K562 (cell line): ENCODE results near the gene RELA. TPM values are rescaled to one million over a fixed set of nuclear protein-coding genes. Genes with fewer than 3 reads are reported as not detected.

Experiments used
- ADNP ChIP-seq: fragments of 200-800 bp; sonication (Bioruptor generic); IDR thresholded peaks from 2 replicates; pipeline ENCODE4 v1.6.1; 2016; ENCODE audit warnings: missing genetic modification characterization, missing compliant biosample characterization
- CTBP1 ChIP-seq: fragments of 450-650 bp; IDR thresholded peaks from 2 replicates; pipeline ENCODE4 v1.6.1; 2016; ENCODE audit warnings: borderline replicate concordance
- EP400 ChIP-seq: fragments of 450-650 bp; IDR thresholded peaks from 2 replicates; pipeline ENCODE4 v1.6.1; 2017; ENCODE audit warnings: antibody characterized with exemption, mild to moderate bottlenecking, moderate library complexity
- HNRNPLL ChIP-seq: fragments of 200-400 bp; formaldehyde crosslinking; IDR thresholded peaks from 2 replicates; pipeline ENCODE4 v1.6.1; 2017; ENCODE audit warnings: low read length, low read depth, mild to moderate bottlenecking; ENCODE audit not compliant: poor library complexity, severe bottlenecking
- IFI16 ChIP-seq: fragments of 250-450 bp; sonication (Bioruptor Pico); IDR thresholded peaks from 2 replicates; pipeline ENCODE4 v2.1.2; 2022; ENCODE audit warnings: mild to moderate bottlenecking, inconsistent platforms
- NCOA1 ChIP-seq: fragments of 450-650 bp; IDR thresholded peaks from 2 replicates; pipeline ENCODE4 v1.6.1; 2016; ENCODE audit warnings: low read depth
- NELFE ChIP-seq: IDR thresholded peaks from 2 replicates; pipeline ENCODE4 v1.6.1; 2011; ENCODE audit warnings: mild to moderate bottlenecking; ENCODE audit not compliant: insufficient read depth, insufficient read length
- SP1 ChIP-seq: sonication (generic); formaldehyde crosslinking; IDR thresholded peaks from 2 replicates; pipeline ENCODE4 v1.8.1; 2022; ENCODE audit warnings: mild to moderate bottlenecking, missing genetic modification reagents
- ZSCAN29 ChIP-seq: fragments of 450-650 bp; IDR thresholded peaks from 2 replicates; pipeline ENCODE4 v1.6.1; 2017
- polyA plus RNA-seq, 8 experiments: library from polyadenylated mRNA; depleted of rRNA in 4 of 8; stranded (reverse) in 5 of 8; unstranded in 3 of 8; fragments of >200 nt; fragmentation: Nextera tagmentation in 2 of 8; fragmentation: Illumina TruSeq in 1 of 8; extraction: Ambion mirVana in 2 of 8; extraction: Trizol in 1 of 8; gene quantifications; 2 replicates each; pipeline versions ENCODE4 v1.2.1 to v1.2.3, GENCODE V29; 2011 to 2014; ENCODE audit warnings: inconsistent platforms in 1 of 8, missing spikeins in 1 of 8
- total RNA-seq, 7 experiments: library from RNA; depleted of rRNA in 6 of 7; stranded (reverse); fragments of >200 nt in 6 of 7; fragmentation: Illumina TruSeq in 2 of 7; extraction: Trizol in 2 of 7; gene quantifications; 2 replicates each; pipeline versions ENCODE4 v1.2.1 to v1.2.3, GENCODE V29; 2011 to 2021; ENCODE audit warnings: low replicate concordance in 1 of 7
- TF ChIP-seq, protein P1 (sequence below): fragments of 250-450 bp; sonication (Bioruptor Pico); IDR thresholded peaks from 2 replicates; pipeline ENCODE4 v1.4.0; 2020; ENCODE audit warnings: mild to moderate bottlenecking, moderate library complexity
- TF ChIP-seq, protein P2 (sequence below): fragments of 450-650 bp; IDR thresholded peaks from 2 replicates; pipeline ENCODE4 v1.6.1; 2017; ENCODE audit warnings: antibody characterized with exemption
- TF ChIP-seq, protein P3 (sequence below): fragments of 450-650 bp; IDR thresholded peaks from 2 replicates; pipeline ENCODE4 v1.7.0; 2016; ENCODE audit warnings: borderline replicate concordance
- TF ChIP-seq, protein P4 (sequence below): fragments of 200-800 bp; sonication (Bioruptor generic); IDR thresholded peaks from 2 replicates; pipeline ENCODE4 v1.6.1; 2016; ENCODE audit warnings: missing genetic modification characterization, missing compliant biosample characterization
- TF ChIP-seq, protein P5 (sequence below): fragments of 450-650 bp; formaldehyde crosslinking; IDR thresholded peaks from 2 replicates; pipeline ENCODE4 v1.4.0; 2020; ENCODE audit warnings: mild to moderate bottlenecking, moderate library complexity

Gene RELA
- total and polyA plus RNA-seq, 9 of the 15 experiments (the other 6 are each of a cell fraction or from before 2014, with no cell fraction given): 6.0 to 67.4 (median 20.6) TPM

DNA sequence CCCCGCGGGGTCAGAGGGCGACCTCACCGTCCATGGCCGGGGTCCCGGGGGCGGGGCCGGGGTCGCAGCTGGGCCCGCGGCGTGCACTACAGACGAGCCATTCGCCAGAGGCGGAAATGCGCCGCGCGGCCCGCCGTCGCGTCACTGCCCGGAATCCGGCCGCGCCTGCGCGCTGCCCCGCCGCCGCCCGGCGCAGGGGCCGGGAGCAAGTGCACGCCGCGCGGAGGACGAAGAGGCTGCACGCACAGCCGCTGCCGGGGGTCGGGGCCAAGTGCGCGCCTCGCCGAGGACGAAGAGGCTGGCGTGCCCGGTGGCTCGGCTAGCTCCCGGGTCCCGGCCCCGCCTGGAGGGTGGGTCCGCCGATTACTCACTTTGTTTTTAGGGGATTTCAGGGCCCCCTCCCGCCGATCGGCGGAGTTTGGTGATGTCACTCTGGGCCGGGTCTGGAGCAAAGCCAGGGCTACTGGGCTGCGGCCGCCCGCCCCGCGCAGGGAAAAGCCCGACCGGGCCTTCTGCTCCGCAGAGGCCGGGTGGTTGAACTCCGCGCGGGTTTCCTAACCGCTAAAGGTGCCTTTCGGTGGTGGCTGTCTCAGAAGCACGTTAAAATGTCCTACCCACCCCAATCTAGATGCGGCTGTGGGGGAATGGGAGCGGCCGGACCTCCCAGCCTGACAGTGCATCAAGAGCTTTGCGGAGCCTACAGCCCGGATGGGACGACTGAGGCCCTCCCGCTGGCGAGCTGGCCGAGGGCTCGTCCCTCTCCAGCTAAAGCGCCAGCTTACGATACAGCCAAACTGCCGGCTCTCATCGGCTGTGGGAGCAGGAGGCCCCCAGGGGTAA, at the start of gene RELA (continued):
- TF ChIP-seq, protein P1, sequence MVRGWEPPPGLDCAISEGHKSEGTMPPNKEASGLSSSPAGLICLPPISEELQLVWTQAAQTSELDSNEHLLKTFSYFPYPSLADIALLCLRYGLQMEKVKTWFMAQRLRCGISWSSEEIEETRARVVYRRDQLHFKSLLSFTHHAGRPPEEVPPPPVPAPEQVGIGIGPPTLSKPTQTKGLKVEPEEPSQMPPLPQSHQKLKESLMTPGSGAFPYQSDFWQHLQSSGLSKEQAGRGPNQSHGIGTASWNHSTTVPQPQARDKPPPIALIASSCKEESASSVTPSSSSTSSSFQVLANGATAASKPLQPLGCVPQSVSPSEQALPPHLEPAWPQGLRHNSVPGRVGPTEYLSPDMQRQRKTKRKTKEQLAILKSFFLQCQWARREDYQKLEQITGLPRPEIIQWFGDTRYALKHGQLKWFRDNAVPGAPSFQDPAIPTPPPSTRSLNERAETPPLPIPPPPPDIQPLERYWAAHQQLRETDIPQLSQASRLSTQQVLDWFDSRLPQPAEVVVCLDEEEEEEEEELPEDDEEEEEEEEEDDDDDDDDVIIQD (CRISPR knock-in tag): no peak
- TF ChIP-seq, protein P2, sequence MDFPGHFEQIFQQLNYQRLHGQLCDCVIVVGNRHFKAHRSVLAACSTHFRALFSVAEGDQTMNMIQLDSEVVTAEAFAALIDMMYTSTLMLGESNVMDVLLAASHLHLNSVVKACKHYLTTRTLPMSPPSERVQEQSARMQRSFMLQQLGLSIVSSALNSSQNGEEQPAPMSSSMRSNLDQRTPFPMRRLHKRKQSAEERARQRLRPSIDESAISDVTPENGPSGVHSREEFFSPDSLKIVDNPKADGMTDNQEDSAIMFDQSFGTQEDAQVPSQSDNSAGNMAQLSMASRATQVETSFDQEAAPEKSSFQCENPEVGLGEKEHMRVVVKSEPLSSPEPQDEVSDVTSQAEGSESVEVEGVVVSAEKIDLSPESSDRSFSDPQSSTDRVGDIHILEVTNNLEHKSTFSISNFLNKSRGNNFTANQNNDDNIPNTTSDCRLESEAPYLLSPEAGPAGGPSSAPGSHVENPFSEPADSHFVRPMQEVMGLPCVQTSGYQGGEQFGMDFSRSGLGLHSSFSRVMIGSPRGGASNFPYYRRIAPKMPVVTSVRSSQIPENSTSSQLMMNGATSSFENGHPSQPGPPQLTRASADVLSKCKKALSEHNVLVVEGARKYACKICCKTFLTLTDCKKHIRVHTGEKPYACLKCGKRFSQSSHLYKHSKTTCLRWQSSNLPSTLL: no peak
- TF ChIP-seq NELFE (no peak), HNRNPLL (peak; percentile 67), ZSCAN29 (no peak), CTBP1 (peak; percentile 67; the same call in 1 of the 2 replicates), IFI16 (CRISPR knock-in tag) (no peak), SP1 (CRISPR knock-in tag) (0 out of 2 replicates have a peak, but pooled peaks have one; percentile 34), EP400 (peak; percentile 68), ADNP (no peak), NCOA1 (no peak)
- TF ChIP-seq, protein P3, sequence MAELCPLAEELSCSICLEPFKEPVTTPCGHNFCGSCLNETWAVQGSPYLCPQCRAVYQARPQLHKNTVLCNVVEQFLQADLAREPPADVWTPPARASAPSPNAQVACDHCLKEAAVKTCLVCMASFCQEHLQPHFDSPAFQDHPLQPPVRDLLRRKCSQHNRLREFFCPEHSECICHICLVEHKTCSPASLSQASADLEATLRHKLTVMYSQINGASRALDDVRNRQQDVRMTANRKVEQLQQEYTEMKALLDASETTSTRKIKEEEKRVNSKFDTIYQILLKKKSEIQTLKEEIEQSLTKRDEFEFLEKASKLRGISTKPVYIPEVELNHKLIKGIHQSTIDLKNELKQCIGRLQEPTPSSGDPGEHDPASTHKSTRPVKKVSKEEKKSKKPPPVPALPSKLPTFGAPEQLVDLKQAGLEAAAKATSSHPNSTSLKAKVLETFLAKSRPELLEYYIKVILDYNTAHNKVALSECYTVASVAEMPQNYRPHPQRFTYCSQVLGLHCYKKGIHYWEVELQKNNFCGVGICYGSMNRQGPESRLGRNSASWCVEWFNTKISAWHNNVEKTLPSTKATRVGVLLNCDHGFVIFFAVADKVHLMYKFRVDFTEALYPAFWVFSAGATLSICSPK: no peak
- TF ChIP-seq, protein P4, sequence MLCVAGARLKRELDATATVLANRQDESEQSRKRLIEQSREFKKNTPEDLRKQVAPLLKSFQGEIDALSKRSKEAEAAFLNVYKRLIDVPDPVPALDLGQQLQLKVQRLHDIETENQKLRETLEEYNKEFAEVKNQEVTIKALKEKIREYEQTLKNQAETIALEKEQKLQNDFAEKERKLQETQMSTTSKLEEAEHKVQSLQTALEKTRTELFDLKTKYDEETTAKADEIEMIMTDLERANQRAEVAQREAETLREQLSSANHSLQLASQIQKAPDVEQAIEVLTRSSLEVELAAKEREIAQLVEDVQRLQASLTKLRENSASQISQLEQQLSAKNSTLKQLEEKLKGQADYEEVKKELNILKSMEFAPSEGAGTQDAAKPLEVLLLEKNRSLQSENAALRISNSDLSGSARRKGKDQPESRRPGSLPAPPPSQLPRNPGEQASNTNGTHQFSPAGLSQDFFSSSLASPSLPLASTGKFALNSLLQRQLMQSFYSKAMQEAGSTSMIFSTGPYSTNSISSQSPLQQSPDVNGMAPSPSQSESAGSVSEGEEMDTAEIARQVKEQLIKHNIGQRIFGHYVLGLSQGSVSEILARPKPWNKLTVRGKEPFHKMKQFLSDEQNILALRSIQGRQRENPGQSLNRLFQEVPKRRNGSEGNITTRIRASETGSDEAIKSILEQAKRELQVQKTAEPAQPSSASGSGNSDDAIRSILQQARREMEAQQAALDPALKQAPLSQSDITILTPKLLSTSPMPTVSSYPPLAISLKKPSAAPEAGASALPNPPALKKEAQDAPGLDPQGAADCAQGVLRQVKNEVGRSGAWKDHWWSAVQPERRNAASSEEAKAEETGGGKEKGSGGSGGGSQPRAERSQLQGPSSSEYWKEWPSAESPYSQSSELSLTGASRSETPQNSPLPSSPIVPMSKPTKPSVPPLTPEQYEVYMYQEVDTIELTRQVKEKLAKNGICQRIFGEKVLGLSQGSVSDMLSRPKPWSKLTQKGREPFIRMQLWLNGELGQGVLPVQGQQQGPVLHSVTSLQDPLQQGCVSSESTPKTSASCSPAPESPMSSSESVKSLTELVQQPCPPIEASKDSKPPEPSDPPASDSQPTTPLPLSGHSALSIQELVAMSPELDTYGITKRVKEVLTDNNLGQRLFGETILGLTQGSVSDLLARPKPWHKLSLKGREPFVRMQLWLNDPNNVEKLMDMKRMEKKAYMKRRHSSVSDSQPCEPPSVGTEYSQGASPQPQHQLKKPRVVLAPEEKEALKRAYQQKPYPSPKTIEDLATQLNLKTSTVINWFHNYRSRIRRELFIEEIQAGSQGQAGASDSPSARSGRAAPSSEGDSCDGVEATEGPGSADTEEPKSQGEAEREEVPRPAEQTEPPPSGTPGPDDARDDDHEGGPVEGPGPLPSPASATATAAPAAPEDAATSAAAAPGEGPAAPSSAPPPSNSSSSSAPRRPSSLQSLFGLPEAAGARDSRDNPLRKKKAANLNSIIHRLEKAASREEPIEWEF (CRISPR knock-in tag): no peak
- TF ChIP-seq, protein P5, sequence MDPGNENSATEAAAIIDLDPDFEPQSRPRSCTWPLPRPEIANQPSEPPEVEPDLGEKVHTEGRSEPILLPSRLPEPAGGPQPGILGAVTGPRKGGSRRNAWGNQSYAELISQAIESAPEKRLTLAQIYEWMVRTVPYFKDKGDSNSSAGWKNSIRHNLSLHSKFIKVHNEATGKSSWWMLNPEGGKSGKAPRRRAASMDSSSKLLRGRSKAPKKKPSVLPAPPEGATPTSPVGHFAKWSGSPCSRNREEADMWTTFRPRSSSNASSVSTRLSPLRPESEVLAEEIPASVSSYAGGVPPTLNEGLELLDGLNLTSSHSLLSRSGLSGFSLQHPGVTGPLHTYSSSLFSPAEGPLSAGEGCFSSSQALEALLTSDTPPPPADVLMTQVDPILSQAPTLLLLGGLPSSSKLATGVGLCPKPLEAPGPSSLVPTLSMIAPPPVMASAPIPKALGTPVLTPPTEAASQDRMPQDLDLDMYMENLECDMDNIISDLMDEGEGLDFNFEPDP (CRISPR knock-in tag): no peak
